WI38 (cell line): ENCODE measurements around the gene RNF167.

Source experiments
- H3K4me3 ChIP-seq: 2 replicates; pipeline ENCODE4 v1.5.1; 2011; ENCODE audit warnings: low read depth, mild to moderate bottlenecking, control low read depth, low read length
- CTCF ChIP-seq: IDR thresholded peaks from 2 replicates; pipeline ENCODE4 v1.5.1; 2012; ENCODE audit warnings: low read depth, mild to moderate bottlenecking, control low read depth, low read length

The RNF167 gene

GRCh38 chr17:4939796-4940554, at the start of gene RNF167, which contains the start of gene SLC25A11:
Gene RNF167, plus strand, starts transcription at chr17:4940268. Its CDS starts 642 bp downstream, at chr17:4940910.
Gene SLC25A11, minus strand, starts transcription at chr17:4940046. Its CDS starts 136 bp downstream, at chr17:4939910.
- TF ChIP-seq CTCF, result no peak

GRCh38 chr17:4891411-4892410, 48.4 kb upstream of the RNF167 start:
- TF ChIP-seq CTCF, result no peak
- no peak overlapping the region for H3K4me3 ChIP-seq

More at GRCh38 chr17:4939796-4940554, at the start of gene RNF167, which contains the start of gene SLC25A11:
- H3K4me3 ChIP-seq, result peak within 1 kb of the TSS; percentile 93

- no peak for TF ChIP-seq CTCF
- H3K4me3 ChIP-seq, result no peak overlapping the region
Measured at GRCh38 chr17:4892499-4893221, 47.4 kb upstream of the RNF167 start.

- no peak overlapping the region for H3K4me3 ChIP-seq
- TF ChIP-seq CTCF, result no peak
Measured at GRCh38 chr17:4893272-4893671, 46.8 kb upstream of the RNF167 start.

GRCh38 chr17:4893721-4894560, 46.1 kb upstream of the RNF167 start:
- H3K4me3 ChIP-seq, result no peak overlapping the region
- no peak for TF ChIP-seq CTCF

GRCh38 chr17:4895121-4895520, 44.9 kb upstream of the RNF167 start:
- H3K4me3 ChIP-seq, result no peak overlapping the region
- no peak for TF ChIP-seq CTCF
